HK-2 (cell line): ENCODE data around the gene EPHB1.

ENCODE experiments used
- DNase-seq: peaks from one replicate; pipeline ENCODE4 v3.0.0-alpha.2; 2018; ENCODE audit not compliant: unreplicated experiment

The EPHB1 gene

DNA sequence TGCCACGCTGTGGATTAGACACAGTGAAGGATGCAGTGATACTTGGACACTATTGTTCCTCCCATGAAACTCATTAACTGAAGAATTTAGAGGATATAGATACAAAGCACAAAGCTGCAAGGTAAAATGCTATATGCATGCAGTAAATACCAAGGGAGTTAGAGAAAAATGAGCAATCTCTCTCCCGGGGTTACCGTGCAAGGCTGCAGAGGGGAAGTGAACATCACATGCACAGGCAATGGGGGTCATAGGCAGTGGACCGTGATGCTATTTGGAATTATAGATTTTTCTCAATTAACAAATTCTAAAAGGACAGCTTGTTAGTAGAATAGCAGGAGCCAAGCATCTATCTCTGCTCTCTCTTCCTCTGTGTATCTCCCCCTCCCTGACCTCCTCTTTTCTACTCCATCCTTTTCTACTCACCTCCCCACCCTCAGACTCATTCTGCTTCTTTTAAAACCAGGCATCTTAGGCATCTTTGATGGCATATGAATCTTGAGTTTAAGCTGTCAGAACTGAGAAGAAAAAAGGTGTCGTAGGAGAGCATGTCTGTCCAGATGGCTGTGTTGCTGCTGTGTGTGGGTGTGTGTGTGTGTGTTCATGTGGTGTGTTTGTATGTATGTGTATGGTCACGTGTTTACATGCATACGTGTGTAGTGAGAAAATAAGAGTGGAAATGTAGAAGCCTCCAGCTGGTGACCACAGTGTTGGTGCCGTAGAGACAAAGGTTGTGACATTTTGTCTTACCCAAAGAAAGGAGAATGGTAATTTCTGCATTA lies 339.0 kb downstream of the EPHB1 start:
- no peak for DNase-seq

GRCh38 chr3:135134684-135135075 lies 339.6 kb downstream of the EPHB1 start:
- DNase-seq, result no peak

- no peak for DNase-seq
These were observed 340.4 kb downstream of the EPHB1 start for GRCh38 chr3:135135445-135135844.

GRCh38 chr3:135136361-135137100 lies 341.5 kb downstream of the EPHB1 start:
- DNase-seq, result no peak

DNA sequence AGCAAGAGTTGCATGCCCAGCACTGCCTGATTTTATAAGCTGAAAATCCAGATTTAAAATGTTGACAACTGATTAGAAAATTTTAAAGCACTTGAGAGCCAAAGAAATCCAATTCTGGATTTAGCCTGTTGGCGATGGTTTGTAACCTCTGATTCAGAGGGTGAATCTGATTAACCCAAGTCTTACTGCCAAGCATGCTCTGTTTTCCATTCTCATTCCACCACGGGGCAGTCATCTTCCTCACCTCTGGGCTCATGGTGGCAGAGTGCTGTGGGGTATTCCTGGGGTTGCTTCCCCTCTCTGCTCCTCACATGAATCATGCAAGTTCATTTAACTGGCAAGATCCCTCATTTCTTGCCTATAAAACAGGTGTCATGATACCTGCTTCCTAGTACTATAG lies 342.2 kb downstream of the EPHB1 start:
- DNase-seq, result no peak

- DNase-seq, result no peak
These were observed 343.7 kb downstream of the EPHB1 start for GRCh38 chr3:135138776-135139175.

GRCh38 chr3:135140591-135140990 lies 345.5 kb downstream of the EPHB1 start:
- no peak for DNase-seq

DNA sequence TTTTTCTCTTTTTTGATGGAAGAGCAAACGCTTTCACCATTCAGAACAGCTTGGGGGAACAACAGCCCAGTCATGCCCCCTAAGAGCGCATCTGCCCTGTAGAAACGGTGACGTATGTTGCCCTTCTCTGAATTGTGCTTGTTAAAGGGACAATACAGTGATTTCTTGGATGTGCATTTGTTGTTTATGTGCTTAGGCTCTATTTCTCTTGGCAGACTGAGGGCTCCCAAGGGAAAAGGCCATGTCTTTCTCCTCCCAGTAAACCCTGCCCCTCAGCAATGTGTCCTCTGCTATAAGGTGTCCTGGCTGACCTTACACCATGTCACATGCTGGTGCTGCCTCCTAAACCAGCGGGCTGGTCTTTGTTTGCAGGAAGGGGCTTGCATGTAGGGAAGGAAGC lies 346.1 kb downstream of the EPHB1 start:
- DNase-seq, result no peak

- no peak for DNase-seq
These were observed 346.6 kb downstream of the EPHB1 start for GRCh38 chr3:135141672-135142071.

GRCh38 chr3:135142530-135142929 lies 347.5 kb downstream of the EPHB1 start:
- DNase-seq, result no peak

DNA sequence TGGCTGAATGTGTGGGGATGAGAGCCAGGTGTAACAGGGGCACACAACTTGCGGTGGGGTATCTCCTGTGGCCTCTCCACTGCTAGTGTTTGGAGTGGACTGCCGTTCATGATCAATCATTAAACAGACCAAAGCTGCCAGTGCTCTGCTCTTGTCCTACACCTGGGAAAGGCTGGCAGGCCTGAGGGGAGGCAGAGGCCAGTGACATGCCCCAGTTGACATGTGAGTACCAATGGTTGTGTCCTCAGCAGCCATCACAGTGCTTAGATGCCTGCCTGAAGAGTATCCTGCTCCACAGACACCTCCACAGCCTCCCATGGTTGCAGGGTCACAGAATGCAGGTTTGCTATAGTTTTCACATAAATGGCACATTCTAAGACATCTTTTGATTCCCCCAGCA lies 348.4 kb downstream of the EPHB1 start:
- DNase-seq, result no peak

- no peak for DNase-seq
These were observed 350.5 kb downstream of the EPHB1 start for GRCh38 chr3:135145581-135145980.

- DNase-seq, result no peak
These were observed 352.6 kb downstream of the EPHB1 start for GRCh38 chr3:135147657-135148056.

- no peak for DNase-seq
These were observed 353.4 kb downstream of the EPHB1 start for GRCh38 chr3:135148398-135149020.

GRCh38 chr3:135149707-135150681 lies 354.9 kb downstream of the EPHB1 start:
- no peak for DNase-seq

DNA sequence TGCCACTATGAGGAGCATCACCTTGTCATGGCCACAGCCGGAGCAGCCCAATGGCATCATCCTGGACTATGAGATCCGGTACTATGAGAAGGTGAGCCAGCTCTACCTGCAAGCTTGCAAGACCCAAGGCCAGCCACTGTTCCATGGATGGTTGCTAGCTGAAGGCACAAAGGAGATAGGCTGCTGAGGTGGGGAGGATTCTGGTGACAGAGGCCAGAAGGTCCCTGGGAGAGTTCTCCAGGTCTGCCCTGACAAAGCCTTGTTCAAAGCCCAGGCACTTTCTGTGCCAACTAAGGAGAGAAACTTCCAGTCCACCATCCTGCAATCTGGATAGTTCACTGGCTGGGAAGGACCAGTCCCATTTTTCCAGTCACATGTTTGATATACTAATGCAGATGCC lies 359.1 kb downstream of the EPHB1 start:
- no peak for DNase-seq

DNA sequence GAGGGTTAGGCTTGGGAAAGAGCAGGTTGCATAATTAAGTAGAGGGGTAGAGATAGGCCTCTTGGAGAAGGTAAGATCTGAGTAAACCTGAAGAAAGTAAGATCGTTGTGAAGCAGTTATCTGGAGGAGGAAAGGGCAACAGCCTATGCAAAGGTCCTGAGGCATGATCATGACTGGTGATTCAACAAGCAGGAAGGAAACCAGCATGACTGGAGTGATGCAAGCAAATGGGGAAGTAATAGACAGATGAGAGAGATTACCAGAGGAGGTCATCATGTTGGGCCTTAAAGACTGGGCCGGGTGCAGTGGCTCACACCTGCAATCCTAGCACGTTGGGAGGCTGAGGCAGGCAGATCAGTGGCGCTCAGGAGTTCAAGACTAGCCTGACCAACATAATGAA lies 360.2 kb downstream of the EPHB1 start:
- no peak for DNase-seq

- no peak for DNase-seq
These were observed 360.7 kb downstream of the EPHB1 start for GRCh38 chr3:135155791-135156190.

DNA sequence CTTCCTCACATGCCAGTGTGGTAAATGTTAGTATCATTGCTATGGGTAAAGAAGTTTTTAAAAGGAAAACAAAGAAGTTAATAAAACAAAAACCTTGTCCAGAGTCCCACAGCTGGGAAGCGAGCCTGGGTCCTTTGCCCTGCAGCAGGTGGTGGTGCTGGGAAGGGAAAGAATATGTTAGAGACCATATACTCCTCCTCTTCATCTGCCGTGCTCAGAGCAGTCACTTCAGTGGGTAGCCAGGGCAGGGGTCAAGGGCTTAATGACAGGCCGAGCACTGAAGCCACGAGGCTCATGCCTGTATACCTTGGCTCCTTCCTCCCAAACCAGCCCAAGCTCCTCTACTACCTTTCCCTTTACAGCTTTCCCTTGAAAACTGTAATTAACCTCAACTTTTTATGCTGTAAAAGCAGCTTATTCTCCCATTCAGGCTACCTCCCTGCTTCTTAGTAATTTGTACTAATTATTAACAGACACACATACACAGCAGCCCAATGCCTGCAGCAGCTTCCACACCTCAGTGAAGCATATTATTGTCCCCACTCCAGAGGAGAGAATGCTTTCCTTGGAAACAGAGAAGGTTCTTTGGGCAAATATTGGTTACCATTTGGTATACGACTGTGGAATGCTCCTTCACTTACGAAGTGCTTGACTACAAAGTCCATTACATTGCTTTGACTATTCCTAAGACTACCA lies 362.1 kb downstream of the EPHB1 start:
- no peak for DNase-seq

DNA sequence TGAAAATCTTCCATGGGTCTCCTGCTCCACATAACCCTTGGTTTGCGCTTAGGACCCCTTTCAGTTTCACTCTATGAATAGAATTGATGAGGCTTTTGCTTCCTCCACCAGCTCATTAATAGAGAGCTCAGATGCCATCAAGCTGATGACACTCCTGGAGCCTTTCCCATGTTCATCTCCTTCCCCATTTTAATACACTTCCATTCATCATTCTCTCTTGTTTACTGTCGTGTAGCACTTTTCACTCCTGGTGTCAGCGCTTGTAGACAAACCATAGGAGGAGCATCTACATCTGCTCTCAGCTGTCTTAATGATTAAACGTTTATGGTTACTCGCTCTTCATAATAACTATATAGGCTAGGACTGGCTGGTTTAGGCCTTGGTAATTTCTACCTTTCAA lies 363.5 kb downstream of the EPHB1 start:
- DNase-seq, result no peak

- DNase-seq, result no peak
These were observed 364.7 kb downstream of the EPHB1 start for GRCh38 chr3:135159681-135160247.
